ENCODE measurements around the gene SNRPE.

DNA sequence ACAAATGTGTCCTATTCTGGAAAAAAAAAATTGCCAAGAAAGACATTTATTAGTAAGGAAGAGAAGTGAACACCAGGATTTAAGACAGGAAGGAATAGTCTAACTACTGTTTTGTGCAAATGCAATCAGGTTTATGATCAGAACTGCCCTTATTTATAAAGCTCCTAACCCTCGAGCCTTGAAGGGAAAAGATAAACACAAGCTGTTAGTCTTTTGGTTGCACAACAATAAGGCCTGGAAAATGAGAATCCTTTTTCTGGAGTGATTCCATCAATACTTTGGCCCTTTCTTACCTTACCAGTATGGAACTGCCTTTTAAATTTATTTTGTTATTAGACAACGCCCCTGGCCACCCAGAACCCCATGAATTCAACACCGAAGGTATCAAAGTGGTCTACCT, 52.9 kb downstream of the SNRPE start:
- TF ChIP-seq POLR2A (IDR thresholded peaks at IDR 0.05), result no peak
- TF ChIP-seq, protein P1, sequence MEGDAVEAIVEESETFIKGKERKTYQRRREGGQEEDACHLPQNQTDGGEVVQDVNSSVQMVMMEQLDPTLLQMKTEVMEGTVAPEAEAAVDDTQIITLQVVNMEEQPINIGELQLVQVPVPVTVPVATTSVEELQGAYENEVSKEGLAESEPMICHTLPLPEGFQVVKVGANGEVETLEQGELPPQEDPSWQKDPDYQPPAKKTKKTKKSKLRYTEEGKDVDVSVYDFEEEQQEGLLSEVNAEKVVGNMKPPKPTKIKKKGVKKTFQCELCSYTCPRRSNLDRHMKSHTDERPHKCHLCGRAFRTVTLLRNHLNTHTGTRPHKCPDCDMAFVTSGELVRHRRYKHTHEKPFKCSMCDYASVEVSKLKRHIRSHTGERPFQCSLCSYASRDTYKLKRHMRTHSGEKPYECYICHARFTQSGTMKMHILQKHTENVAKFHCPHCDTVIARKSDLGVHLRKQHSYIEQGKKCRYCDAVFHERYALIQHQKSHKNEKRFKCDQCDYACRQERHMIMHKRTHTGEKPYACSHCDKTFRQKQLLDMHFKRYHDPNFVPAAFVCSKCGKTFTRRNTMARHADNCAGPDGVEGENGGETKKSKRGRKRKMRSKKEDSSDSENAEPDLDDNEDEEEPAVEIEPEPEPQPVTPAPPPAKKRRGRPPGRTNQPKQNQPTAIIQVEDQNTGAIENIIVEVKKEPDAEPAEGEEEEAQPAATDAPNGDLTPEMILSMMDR (IDR thresholded peaks at IDR 0.05), result no peak
